Sigmoid colon (tissue), 4 donors: ENCODE measurements around the gene RAP1GDS1.

ENCODE experiments used
- POLR2A ChIP-seq, 2 donors: fragments of 450-650 bp; IDR thresholded peaks; one replicate each; pipeline ENCODE4 v1.6.1; 2016; ENCODE audit warnings: antibody characterized with exemption in 2 of 2, mild to moderate bottlenecking in 2 of 2, moderate library complexity in 2 of 2
- POLR2AphosphoS5 ChIP-seq, 4 donors: sonication (generic); formaldehyde crosslinking; IDR thresholded peaks; one replicate each; pipeline ENCODE4 v1.6.1; 2017; ENCODE audit warnings: antibody characterized with exemption in 4 of 4

DNA sequence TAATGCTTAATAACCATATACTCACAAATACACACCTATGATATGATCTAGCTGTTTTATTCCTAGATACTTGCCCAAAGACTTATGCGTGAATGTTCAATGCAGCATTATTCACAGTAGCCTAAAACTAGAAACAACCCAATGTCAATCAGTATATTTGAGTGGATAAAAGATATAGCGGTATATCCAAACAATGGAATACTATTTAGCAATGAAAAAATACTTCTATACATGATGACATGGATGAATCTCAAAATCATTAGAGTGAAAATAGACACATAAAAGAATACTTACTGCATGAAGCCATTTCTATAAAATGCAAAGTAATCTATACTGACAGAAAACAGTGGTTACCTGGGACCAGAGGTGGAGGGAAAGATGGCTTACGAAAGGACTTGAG is 108.1 kb downstream of the RAP1GDS1 start:
- TF ChIP-seq POLR2AphosphoS5 (IDR thresholded peaks at IDR 0.05) (no peak), POLR2A (IDR thresholded peaks at IDR 0.05) (no peak)
